ENCODE results near the gene CD40.

The CD40 gene

DNA sequence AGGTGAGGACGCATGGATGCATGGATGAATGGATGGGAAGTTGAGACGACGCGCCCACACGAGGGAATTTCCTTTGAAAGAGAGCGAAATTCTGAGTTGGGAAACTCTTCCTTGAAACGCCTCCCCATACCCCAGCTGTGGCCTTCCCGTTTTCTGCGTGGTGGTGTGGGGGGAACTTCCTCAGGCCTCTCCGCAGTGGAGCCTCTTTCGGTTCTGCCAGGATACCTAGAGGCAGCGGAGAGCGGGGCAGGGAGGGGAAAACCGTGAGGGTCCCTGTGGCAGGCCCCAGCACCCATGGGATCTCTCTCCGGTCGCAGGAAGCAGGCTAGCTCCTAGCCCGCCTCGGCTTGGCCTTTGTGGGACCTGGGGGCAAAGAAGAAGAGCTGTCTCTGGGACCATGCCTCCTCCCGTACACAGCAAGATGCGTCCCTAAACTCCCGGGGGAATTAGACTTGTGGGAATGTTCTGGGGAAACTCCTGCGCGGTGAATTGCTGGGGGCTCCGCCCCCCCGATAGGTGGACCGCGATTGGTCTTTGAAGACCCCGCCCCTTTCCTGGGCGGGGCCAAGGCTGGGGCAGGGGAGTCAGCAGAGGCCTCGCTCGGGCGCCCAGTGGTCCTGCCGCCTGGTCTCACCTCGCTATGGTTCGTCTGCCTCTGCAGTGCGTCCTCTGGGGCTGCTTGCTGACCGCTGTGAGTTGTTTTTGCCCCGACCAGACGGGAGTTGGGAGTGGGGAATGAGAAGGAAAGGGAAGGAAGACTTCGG lies at the start of gene CD40:
Gene CD40 (plus strand): TSS at position 611 of the 764 bp plus-strand sequence. CDS start 30 bp downstream, at position 641.
- Mint-ChIP-seq H3K4me1 (ENCODE audit: low read depth) (peaks cover 15% of the 10 kb centered on the region), H3K27ac (peak within 1 kb of the TSS; percentile 96), H3K27me3 (peaks cover 11% of the 10 kb centered on the region), H3K9me3 (no peaks in the 10 kb centered on the region), H3K36me3 (ENCODE audit: low read depth) (peaks cover 9% of the 10 kb centered on the region), H3K4me3 (peak within 1 kb of the TSS; percentile 94)

- no peaks in the 10 kb centered on the region for H3K9me3 Mint-ChIP-seq
- H3K36me3 Mint-ChIP-seq (ENCODE audit: low read depth): peaks cover 51% of the 10 kb centered on the region
- H3K27ac Mint-ChIP-seq: no peak overlapping the region
- no peaks in the 10 kb centered on the region for H3K4me1 Mint-ChIP-seq (ENCODE audit: low read depth)
- H3K27me3 Mint-ChIP-seq: no peaks in the 10 kb centered on the region
- H3K4me3 Mint-ChIP-seq: no peak overlapping the region
Observed at GRCh38 chr20:46070215-46070900, 47.8 kb upstream of the CD40 start.

DNA sequence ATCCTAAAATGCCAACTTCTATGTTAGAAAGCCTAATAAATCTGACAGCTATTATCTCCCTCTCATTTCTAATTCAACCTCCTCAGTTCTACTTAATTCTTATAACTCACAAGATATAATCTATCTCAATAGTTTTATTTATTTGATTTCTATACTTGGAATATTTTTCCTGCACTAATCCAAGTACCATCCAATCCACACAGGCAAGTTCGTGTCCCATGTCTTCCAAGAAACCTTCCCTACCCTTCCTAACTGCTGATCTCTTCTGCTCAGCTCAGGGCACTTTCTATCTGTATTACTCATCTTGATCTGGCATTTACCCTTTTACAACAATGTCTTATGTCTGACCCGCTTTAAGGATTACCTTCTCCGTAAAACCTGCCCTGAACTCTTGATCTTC lies 46.5 kb upstream of the CD40 start:
- Mint-ChIP-seq H3K27me3 (no peaks in the 10 kb centered on the region), H3K27ac (no peak overlapping the region), H3K9me3 (no peaks in the 10 kb centered on the region), H3K36me3 (ENCODE audit: low read depth) (peaks cover 39% of the 10 kb centered on the region), H3K4me3 (no peak overlapping the region), H3K4me1 (ENCODE audit: low read depth) (no peaks in the 10 kb centered on the region)

DNA sequence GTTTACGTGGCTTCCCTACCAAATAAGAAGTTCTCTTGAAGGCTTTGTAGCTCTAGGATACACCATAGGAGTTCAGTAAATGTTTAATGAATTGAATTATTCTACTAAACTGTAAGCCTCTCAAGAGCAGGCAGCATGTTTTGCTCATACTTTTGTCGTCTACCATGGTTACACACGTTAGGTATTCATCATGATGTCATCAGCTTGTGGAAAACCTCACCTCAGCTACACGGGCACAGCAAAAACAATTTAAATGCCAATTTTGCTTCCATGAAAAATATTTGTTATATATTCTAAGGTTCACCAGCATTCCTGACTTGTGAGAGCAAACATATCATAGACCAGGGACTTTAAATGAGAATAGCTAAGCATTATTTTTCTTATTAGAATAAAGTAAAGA lies 45.1 kb upstream of the CD40 start:
- Mint-ChIP-seq H3K4me3 (no peak overlapping the region), H3K27ac (no peak overlapping the region), H3K9me3 (no peaks in the 10 kb centered on the region), H3K4me1 (ENCODE audit: low read depth) (no peaks in the 10 kb centered on the region), H3K27me3 (no peaks in the 10 kb centered on the region), H3K36me3 (ENCODE audit: low read depth) (peaks cover 36% of the 10 kb centered on the region)

GRCh38 chr20:46073443-46073842 lies 44.7 kb upstream of the CD40 start:
- Mint-ChIP-seq H3K4me1 (ENCODE audit: low read depth) (no peaks in the 10 kb centered on the region), H3K36me3 (ENCODE audit: low read depth) (peaks cover 35% of the 10 kb centered on the region), H3K27ac (no peak overlapping the region), H3K9me3 (no peaks in the 10 kb centered on the region), H3K27me3 (no peaks in the 10 kb centered on the region), H3K4me3 (no peak overlapping the region)

GRCh38 chr20:46074006-46074405 lies 44.1 kb upstream of the CD40 start:
- Mint-ChIP-seq H3K27ac (no peak overlapping the region), H3K4me1 (ENCODE audit: low read depth) (no peaks in the 10 kb centered on the region), H3K36me3 (ENCODE audit: low read depth) (peaks cover 33% of the 10 kb centered on the region), H3K9me3 (no peaks in the 10 kb centered on the region), H3K4me3 (no peak overlapping the region), H3K27me3 (no peaks in the 10 kb centered on the region)

GRCh38 chr20:46076806-46077205 lies 41.3 kb upstream of the CD40 start:
- Mint-ChIP-seq H3K4me1 (ENCODE audit: low read depth) (peaks cover 6% of the 10 kb centered on the region), H3K4me3 (no peak overlapping the region), H3K9me3 (no peaks in the 10 kb centered on the region), H3K27me3 (no peaks in the 10 kb centered on the region), H3K27ac (no peak overlapping the region), H3K36me3 (ENCODE audit: low read depth) (peaks cover 36% of the 10 kb centered on the region)

GRCh38 chr20:46077642-46078305 lies 40.3 kb upstream of the CD40 start:
- Mint-ChIP-seq H3K27me3 (no peaks in the 10 kb centered on the region), H3K27ac (no peak overlapping the region), H3K4me3 (no peak overlapping the region), H3K9me3 (no peaks in the 10 kb centered on the region), H3K36me3 (ENCODE audit: low read depth) (peaks cover 36% of the 10 kb centered on the region), H3K4me1 (ENCODE audit: low read depth) (peaks cover 16% of the 10 kb centered on the region)

- no peaks in the 10 kb centered on the region for H3K27me3 Mint-ChIP-seq
- no peaks in the 10 kb centered on the region for H3K9me3 Mint-ChIP-seq
- peaks cover 28% of the 10 kb centered on the region for H3K4me1 Mint-ChIP-seq (ENCODE audit: low read depth)
- no peak overlapping the region for H3K27ac Mint-ChIP-seq
- H3K4me3 Mint-ChIP-seq: no peak overlapping the region
- H3K36me3 Mint-ChIP-seq (ENCODE audit: low read depth): peaks cover 36% of the 10 kb centered on the region
Observed at GRCh38 chr20:46078954-46079353, 39.2 kb upstream of the CD40 start.

- H3K9me3 Mint-ChIP-seq: no peaks in the 10 kb centered on the region
- H3K4me1 Mint-ChIP-seq (ENCODE audit: low read depth): peaks cover 49% of the 10 kb centered on the region
Observed at GRCh38 chr20:46081074-46081473, 37.0 kb upstream of the CD40 start.

GRCh38 chr20:46083101-46083500 lies 35.0 kb upstream of the CD40 start:
- Mint-ChIP-seq H3K9me3 (no peaks in the 10 kb centered on the region), H3K4me3 (no peak overlapping the region), H3K27ac (no peak overlapping the region), H3K4me1 (ENCODE audit: low read depth) (peaks cover 69% of the 10 kb centered on the region), H3K27me3 (no peaks in the 10 kb centered on the region), H3K36me3 (ENCODE audit: low read depth) (peaks cover 26% of the 10 kb centered on the region)

More at GRCh38 chr20:46081074-46081473, 37.0 kb upstream of the CD40 start:
- H3K4me3 Mint-ChIP-seq: no peak overlapping the region
- H3K36me3 Mint-ChIP-seq (ENCODE audit: low read depth): peaks cover 27% of the 10 kb centered on the region
- no peaks in the 10 kb centered on the region for H3K27me3 Mint-ChIP-seq
- H3K27ac Mint-ChIP-seq: no peak overlapping the region

GRCh38 chr20:46083531-46084061 lies 34.5 kb upstream of the CD40 start:
- H3K27ac Mint-ChIP-seq: no peak overlapping the region
- peaks cover 74% of the 10 kb centered on the region for H3K4me1 Mint-ChIP-seq (ENCODE audit: low read depth)
- H3K4me3 Mint-ChIP-seq: no peak overlapping the region
- no peaks in the 10 kb centered on the region for H3K27me3 Mint-ChIP-seq
- H3K36me3 Mint-ChIP-seq (ENCODE audit: low read depth): peaks cover 24% of the 10 kb centered on the region
- no peaks in the 10 kb centered on the region for H3K9me3 Mint-ChIP-seq

DNA sequence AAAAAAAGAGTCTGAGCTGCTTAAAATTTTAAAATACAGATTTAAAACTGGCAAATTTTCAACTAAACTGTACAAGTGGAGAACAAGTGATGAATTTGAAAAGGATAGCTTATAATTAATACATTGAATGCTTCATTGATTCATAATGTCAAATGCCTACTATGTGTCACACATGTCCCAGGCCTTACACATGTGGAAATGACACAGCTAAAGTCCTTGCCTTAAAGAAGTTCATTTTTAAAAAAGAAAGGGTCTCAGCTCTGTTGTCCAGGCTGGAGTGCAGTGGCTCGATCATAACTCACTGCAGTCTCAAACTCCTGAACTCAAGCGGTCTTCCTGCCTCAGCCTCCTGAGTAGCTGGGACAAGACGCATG lies 33.3 kb upstream of the CD40 start:
- Mint-ChIP-seq H3K27ac (no peak overlapping the region), H3K4me1 (ENCODE audit: low read depth) (peaks cover 78% of the 10 kb centered on the region), H3K27me3 (no peaks in the 10 kb centered on the region), H3K36me3 (ENCODE audit: low read depth) (peaks cover 17% of the 10 kb centered on the region), H3K9me3 (no peaks in the 10 kb centered on the region), H3K4me3 (no peak overlapping the region)

- H3K27ac Mint-ChIP-seq: no peak overlapping the region
- H3K4me3 Mint-ChIP-seq: no peak overlapping the region
- H3K27me3 Mint-ChIP-seq: no peaks in the 10 kb centered on the region
- H3K36me3 Mint-ChIP-seq (ENCODE audit: low read depth): peaks cover 17% of the 10 kb centered on the region
- H3K9me3 Mint-ChIP-seq: no peaks in the 10 kb centered on the region
- peaks cover 83% of the 10 kb centered on the region for H3K4me1 Mint-ChIP-seq (ENCODE audit: low read depth)
Observed at GRCh38 chr20:46085179-46085851, 32.8 kb upstream of the CD40 start.
